ENCODE data around the gene ANKRD24.

GRCh38 chr19:4225885-4226284 is 43.4 kb downstream of the ANKRD24 start:
- no peak for TF ChIP-seq CTCF (IDR thresholded peaks at IDR 0.05)
- TF ChIP-seq POLR2AphosphoS5 (IDR thresholded peaks at IDR 0.05; ENCODE audit: low read depth, low read length), result no peak
- TF ChIP-seq REST (IDR thresholded peaks at IDR 0.05; ENCODE audit: insufficient read depth in 1 of 2, low read depth in 2 of 2, low read length in 1 of 2), result no peak
- no peak for TF ChIP-seq SIN3A (IDR thresholded peaks at IDR 0.05; ENCODE audit: borderline replicate concordance, insufficient read depth, low read depth, low read length)
